CD4-positive, alpha-beta T cell treated with Interleukin-15 for 4 hours (primary cell): ENCODE measurements around the gene CD99L2.
A peak's percentile ranks its signal among the peaks of the same experiment; 100 is the strongest.

ENCODE experiments used
- DNase-seq: peaks from one replicate; pipeline ENCODE4 v3.0.0-alpha.2; 2020; ENCODE audit warnings: low spot score

Gene CD99L2

DNA sequence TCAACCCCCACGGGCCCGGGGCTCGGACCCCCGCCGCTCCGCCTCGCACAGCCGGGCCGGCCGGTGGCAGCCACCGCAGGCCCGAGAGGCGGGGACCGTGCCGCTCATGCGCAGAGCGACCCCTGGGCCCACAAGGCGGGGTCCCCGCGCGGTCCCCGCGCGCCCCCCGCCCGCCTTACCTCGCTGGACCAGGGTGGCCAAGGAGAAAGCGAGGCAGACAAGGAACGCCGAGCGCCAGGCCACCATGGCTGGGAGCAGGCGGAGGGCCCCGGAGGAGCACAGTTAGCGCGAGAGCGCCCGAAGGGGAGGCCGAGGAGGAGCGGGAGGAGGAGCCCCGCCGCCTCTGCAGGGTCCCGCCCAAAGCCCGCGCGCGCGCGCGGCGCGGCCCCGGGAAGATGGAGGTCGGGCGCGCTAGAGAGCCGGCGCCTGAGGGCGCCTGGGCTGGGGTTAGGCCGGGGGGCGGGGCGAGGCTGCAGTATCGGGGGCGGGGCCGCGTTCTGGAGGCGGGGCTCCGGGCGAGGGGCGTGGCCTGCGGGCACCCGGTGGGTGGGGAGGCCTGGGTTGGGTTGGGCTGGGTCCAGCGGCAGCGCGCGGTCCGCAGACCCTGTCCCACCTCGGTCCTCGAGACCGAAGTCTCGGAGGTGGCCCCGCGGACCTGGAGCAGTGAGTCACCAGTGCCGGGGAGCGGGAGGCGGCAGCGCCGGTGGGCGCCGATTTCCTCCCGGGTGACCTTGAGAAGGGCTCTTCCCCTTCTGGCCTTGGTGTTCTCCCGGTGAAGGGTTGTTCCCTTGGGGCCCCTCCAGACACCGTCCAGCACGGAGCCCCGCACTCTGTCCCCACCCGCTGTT is at the start of gene CD99L2:
Gene CD99L2 (minus strand): TSS at position 326 of the 848 bp plus-strand sequence. CDS start 80 bp downstream, at position 246.
- DNase-seq, result peak; percentile 88

DNA sequence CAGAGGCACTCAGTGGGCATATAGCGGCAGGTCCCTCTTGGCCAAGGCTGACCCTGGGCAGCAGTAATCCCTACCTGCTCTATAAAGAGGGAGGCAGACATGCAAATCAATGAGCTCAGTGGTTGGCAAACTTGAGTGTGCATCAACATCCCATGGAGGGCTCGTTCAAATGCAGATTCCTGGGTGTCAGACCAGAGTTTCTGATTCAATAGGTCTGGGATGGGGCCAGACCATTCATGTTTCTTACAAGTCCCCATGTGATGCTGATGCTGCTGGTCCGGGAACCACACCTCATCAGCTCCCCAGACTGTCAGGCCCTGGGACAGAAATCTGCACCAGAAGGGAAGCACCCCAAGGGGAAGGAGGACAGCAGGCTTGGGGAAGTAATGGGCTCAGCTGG is 45.8 kb upstream of the CD99L2 start:
- no peak for DNase-seq

DNA sequence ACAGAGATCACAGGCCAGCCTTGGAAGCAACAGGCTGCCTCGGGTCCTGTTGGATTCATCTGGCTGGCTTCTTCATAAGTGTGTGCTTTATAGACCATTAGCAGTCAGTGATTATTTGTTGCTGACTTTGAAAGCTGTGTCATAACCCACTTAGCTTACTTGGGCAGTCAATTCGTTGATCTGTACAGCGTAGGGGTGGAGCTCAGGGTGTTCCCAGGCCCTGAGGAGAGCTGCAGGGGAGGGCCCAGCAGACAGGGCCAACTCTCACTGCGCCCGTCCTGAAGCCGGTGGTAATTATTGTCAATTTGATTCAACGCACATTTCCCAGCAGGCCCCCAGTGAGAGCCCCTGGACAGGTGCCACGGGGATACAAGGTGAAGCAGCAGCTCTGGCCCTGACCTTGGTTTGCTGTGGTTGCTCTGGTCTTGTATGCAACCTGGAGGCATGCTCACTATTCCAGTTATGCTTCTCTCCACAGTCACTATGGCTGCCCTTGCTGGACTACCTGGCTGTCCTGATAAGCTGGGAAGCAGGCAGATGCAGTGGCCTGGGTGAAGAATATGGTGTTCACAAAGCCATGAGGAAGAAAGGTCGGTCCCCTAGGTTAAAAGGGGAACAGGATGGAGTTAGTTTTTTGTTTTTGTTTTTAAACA is 44.6 kb upstream of the CD99L2 start:
- no peak for DNase-seq

GRCh38 chrX:150941580-150941979 is 43.1 kb upstream of the CD99L2 start:
- no peak for DNase-seq

- DNase-seq, result no peak
Observed at GRCh38 chrX:150940844-150941495, 42.5 kb upstream of the CD99L2 start.

GRCh38 chrX:150936556-150936955 is 38.1 kb upstream of the CD99L2 start:
- DNase-seq, result no peak

GRCh38 chrX:150935467-150935866 is 37.0 kb upstream of the CD99L2 start:
- no peak for DNase-seq

DNA sequence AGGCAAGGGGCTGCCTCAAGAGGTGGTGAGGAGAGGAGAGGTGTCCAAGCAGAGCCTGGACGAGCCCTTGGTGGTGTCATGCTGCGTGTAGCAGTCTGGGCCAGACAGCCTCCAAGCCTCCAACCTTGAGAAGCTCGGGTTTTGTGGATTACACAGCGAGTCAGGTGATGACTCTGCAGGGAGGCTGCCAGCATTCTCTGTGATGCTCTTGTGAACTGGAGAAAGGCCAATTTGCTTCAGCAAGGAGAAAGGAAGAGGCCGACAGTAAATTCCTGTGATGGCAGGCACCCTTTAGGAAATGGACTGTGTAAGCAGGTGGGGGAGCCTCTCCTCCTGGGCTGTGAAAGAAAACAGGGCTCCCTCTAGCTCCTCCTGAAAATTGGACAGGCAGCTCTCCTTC is 36.0 kb upstream of the CD99L2 start:
- no peak for DNase-seq

GRCh38 chrX:150933945-150934350 is 35.5 kb upstream of the CD99L2 start:
- no peak for DNase-seq

- no peak for DNase-seq
Observed at GRCh38 chrX:150929058-150929457, 30.6 kb upstream of the CD99L2 start.

DNA sequence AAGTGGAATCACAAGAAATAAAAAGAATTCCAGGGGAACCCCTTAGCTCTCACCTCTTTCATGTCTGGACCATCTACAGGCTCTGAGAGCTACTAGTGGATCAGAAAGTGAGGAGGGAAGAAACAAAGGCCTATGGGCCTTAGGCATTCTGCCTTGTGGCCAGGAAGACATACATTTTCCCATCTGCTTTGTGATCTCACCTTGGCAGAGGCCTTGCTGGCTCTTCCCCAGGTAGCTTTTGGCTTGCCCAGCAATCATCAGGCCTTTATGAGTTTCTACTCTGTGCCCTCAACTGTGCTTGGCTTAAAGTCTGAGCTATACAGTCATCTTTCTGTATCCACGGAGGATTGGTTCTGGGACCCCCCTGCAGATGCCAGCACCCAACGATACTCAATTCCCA is 28.3 kb upstream of the CD99L2 start:
- DNase-seq, result no peak

DNA sequence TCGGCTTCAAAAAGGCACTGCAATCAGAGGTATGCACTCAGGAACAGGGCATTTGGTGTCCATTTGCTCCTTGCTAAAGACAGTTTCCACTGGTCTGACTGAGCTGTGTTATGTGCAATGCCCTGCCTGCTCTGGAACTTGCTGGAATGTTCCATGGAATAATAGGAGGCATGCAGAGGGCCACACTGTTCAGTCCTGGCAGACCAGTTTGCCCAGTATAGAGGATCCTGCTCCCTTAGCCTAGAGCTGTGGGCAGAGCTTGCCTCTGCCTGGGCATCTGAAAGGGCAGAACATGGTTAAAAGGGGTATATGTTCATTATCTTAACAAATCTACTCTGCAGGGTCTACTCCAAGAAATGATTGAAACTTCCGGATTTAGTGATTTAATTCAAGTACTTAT is 27.8 kb upstream of the CD99L2 start:
- DNase-seq, result no peak

DNA sequence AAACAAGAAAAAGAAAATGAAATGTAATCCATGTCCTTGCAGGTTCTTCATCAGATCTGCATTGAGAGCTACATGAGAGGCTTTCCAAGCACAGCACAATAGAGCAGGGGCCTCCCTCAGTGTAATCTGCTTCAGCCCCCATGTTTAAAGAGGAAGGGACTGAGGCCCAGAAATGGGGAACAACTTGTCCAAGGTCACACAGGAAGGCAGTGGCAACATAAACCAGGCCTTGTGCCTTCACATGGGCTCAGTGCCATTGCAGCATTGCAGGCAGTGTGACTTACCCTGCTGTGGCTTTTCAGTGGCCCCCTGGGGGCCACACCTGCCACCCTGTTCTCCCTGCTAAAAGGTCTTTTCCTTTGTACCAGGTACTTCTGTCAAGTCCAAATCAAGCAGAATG is 20.9 kb upstream of the CD99L2 start:
- DNase-seq, result no peak

DNA sequence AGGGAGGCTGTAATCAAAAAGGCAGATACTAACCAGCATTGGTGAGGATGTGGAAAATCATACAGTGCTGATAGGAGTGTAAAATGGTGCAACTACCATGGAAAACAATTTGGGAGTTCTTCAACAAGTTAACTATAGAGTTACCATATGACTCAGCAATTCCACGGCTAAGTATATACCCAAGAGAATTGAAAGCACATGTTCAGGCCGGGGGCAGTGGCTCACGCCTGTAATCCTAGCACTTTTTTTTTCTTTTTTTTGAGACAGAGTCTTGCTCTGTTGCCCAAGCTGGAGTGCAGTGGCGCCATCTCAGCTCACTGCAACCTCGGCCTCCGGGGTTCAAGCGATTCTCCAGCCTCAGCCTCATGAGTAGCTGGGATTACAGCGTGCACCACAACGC is 15.0 kb upstream of the CD99L2 start:
- DNase-seq, result no peak

DNA sequence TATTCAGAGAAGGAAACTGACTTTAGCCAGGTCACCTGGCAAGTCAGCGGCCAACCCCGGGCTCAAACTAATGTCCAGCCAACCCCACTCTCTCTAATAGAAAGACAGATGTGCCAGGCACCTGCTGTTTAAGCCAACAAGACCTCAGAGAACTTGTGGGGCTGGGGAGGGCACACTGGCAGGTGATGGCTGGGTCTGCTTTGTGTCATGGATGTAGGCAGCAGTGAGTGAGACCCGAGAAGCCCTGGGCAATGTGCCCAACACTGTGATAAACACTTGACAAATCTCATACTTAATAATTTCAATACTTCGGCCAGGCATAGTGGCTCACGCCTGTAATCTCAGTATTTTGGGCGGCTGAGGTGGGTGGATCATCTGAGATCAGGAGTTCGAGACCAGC is 9.0 kb upstream of the CD99L2 start:
- no peak for DNase-seq

DNA sequence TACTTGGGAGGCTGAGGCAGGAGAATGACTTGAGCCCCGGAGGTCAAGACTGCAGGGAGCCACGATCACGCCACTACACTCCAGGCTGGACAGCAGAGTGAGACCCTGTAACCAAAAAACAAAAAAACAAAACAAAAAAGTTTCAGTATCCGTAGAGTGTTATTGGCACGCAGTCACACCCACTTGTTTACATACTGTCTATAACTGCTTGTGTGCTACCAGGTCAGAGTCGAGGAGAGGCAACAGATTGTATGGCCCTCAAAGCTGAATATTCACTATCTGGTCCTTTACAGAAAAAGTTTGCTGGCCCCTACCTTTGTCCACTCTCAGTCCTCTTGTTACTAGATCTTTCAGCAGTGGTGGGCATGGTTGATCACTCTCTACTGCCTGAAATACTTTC is 8.2 kb upstream of the CD99L2 start:
- DNase-seq, result no peak

DNA sequence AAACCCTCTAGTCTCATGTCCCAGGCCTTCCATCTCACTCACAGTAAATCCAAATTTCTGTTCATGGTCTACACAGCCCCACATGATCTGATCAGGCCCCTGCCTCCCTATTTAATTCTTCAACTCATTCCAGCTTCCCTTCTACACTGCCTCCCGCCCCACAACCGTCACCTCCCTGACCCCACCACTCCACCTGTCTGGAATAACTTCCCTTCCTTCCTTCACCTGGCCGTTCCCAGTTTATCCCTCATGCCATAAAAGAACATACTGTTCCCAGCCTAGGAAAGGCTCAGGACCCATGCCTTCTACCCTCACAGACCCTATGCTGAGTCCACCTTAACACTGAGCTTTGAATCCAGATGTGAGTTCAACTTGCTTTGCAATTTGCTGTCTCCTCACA is 6.8 kb upstream of the CD99L2 start:
- no peak for DNase-seq

DNA sequence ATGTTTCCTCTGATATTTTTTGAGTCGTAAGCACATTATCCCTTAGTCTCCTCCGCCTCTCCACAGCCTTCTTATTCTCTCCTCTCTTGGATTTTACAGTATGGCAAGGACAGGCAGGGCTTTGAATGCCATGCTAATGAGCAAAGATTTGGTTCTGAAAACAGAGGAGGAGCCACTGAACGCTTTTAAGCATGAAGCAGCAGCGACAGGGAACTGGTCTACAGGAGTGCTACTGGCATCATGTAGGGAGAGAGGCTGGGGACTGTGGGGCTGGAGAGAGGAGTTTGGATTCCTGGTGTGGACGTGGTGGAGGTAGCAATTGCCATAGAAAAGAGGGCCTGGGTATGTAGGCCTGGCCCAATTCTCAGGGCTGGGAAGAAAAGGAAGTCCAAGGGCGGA is 4.6 kb upstream of the CD99L2 start:
- DNase-seq, result no peak

DNA sequence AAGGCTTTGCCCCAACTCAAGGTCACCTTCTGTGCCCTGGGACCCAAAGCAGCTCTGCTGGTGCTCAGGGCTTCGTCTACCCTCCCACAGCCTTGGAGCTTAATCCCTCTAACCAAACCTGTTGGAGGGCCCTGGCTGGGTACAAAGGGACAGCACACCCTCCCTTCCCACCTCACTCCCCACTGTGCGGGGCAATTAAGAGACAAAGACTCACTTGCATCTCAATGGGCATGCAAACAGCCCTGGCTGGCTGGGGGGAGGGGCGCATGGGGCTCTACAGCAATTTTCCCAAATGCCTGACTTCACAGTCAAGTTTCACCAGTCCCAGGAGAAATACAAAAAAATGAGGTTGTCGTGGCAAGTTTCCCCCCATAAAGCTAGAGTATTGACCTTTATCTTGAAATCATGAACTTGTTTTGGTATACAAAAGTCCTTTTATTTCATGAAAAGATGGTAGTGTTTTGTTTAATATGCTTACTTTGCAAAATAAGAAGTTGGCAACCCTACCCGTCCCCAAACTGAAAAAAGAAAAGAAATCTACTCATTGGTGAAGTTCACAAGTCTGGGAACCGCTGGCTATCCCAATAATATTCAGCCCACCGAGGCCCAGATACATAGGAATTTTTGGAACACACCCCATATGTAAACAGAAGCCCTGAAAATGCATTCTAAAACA is 4.1 kb upstream of the CD99L2 start:
- DNase-seq, result no peak

- peak; percentile 6 for DNase-seq
Observed at GRCh38 chrX:150899191-150899757, 806 bp upstream of the CD99L2 start.

- peak; percentile 15 for DNase-seq
Observed at GRCh38 chrX:150897421-150898320, 797 bp downstream of the CD99L2 start.
